ENCODE results near the gene PCBP3.
A peak's percentile ranks its signal among the peaks of the same experiment; 100 is the strongest.
"Not testable (repeated sequence)": the region's sequence is repeated elsewhere in the genome, so short reads cannot be mapped to it uniquely, and the experiment has no call there.

PCBP3 gene

GRCh38 chr21:45643021-45643980 is at the start of gene PCBP3:
PCBP3 (plus strand) TSS chr21:45643725; CDS start chr21:45850086, 206,361 bp downstream.
- peak; percentile 86 for DNase-seq

GRCh38 chr21:45594721-45595489 is 48.6 kb upstream of the PCBP3 start:
- no peak for DNase-seq

- DNase-seq, result no peak
Measured at GRCh38 chr21:45595574-45596295, 47.8 kb upstream of the PCBP3 start.

GRCh38 chr21:45596704-45597318 is 46.7 kb upstream of the PCBP3 start:
- peak; percentile 52 for DNase-seq

- DNase-seq, result no peak
Measured at GRCh38 chr21:45598109-45598508, 45.4 kb upstream of the PCBP3 start.

- DNase-seq, result no peak
Measured at GRCh38 chr21:45598666-45599065, 44.9 kb upstream of the PCBP3 start.

- DNase-seq, result no peak
Measured at GRCh38 chr21:45599146-45599581, 44.4 kb upstream of the PCBP3 start.

- no peak for DNase-seq
Measured at GRCh38 chr21:45600248-45600647, 43.3 kb upstream of the PCBP3 start.

GRCh38 chr21:45601551-45601950 is 42.0 kb upstream of the PCBP3 start:
- DNase-seq, result no peak

GRCh38 chr21:45602106-45602505 is 41.4 kb upstream of the PCBP3 start:
- DNase-seq, result no peak

- no peak for DNase-seq
Measured at GRCh38 chr21:45603481-45603880, 40.0 kb upstream of the PCBP3 start.

- not testable (repeated sequence) for DNase-seq
Measured at GRCh38 chr21:45604681-45605080, 38.8 kb upstream of the PCBP3 start.

- no peak for DNase-seq
Measured at GRCh38 chr21:45607021-45607908, 36.3 kb upstream of the PCBP3 start.

GRCh38 chr21:45607909-45608295 is 35.6 kb upstream of the PCBP3 start:
- no peak for DNase-seq

GRCh38 chr21:45608747-45609470 is 34.6 kb upstream of the PCBP3 start:
- DNase-seq, result not testable (repeated sequence)

GRCh38 chr21:45609616-45610015 is 33.9 kb upstream of the PCBP3 start:
- DNase-seq, result not testable (repeated sequence)

- no peak for DNase-seq
Measured at GRCh38 chr21:45611296-45611695, 32.2 kb upstream of the PCBP3 start.

- no peak for DNase-seq
Measured at GRCh38 chr21:45611939-45612664, 31.4 kb upstream of the PCBP3 start.

- DNase-seq, result not testable (repeated sequence)
Measured at GRCh38 chr21:45612665-45613019, 30.9 kb upstream of the PCBP3 start.

- no peak for DNase-seq
Measured at GRCh38 chr21:45613396-45613795, 30.1 kb upstream of the PCBP3 start.
